ENCODE measurements around the gene GLIS1.

- TF ChIP-seq EGR1 (IDR thresholded peaks at IDR 0.05; ENCODE audit: borderline replicate concordance in 1 of 2, low read depth in 2 of 2, low read length in 2 of 2) (no peak), POLR2A (IDR thresholded peaks at IDR 0.05; ENCODE audit: low read depth, low read length) (no peak), BCLAF1 (IDR thresholded peaks at IDR 0.05) (no peak), E2F8 (IDR thresholded peaks at IDR 0.05; ENCODE audit: low read depth, partially characterized antibody) (no peak), SIX5 (IDR thresholded peaks at IDR 0.05; ENCODE audit: low read depth, low read length, severe bottlenecking) (no peak), TAF1 (IDR thresholded peaks at IDR 0.05; ENCODE audit: borderline replicate concordance, low read depth, low read length) (no peak), MAX (IDR thresholded peaks at IDR 0.05; ENCODE audit: low read depth, low read length) (no peak), TCF7 (IDR thresholded peaks at IDR 0.05; ENCODE audit: borderline replicate concordance) (no peak), TCF3 (IDR thresholded peaks at IDR 0.05; ENCODE audit: borderline replicate concordance, insufficient read depth, low read depth, low read length) (no peak)
- TF ChIP-seq, protein P1, sequence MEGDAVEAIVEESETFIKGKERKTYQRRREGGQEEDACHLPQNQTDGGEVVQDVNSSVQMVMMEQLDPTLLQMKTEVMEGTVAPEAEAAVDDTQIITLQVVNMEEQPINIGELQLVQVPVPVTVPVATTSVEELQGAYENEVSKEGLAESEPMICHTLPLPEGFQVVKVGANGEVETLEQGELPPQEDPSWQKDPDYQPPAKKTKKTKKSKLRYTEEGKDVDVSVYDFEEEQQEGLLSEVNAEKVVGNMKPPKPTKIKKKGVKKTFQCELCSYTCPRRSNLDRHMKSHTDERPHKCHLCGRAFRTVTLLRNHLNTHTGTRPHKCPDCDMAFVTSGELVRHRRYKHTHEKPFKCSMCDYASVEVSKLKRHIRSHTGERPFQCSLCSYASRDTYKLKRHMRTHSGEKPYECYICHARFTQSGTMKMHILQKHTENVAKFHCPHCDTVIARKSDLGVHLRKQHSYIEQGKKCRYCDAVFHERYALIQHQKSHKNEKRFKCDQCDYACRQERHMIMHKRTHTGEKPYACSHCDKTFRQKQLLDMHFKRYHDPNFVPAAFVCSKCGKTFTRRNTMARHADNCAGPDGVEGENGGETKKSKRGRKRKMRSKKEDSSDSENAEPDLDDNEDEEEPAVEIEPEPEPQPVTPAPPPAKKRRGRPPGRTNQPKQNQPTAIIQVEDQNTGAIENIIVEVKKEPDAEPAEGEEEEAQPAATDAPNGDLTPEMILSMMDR (IDR thresholded peaks at IDR 0.05 in 2 of 3, conservative IDR thresholded peaks at IDR 0.05 in 1 of 3; ENCODE audit: control insufficient read depth in 2 of 3, extremely low read depth in 1 of 3, insufficient read depth in 1 of 3, low read depth in 3 of 3, low read length in 3 of 3), result no peak
Observed at GRCh38 chr1:53484705-53485477, 254.1 kb downstream of the GLIS1 start.

Measured in GM12878 (cell line).